Upper lobe of left lung (tissue), 4 donors: ENCODE data around the gene INPPL1.

Experiments
- EP300 ChIP-seq, 4 donors: sonication (generic); formaldehyde crosslinking; IDR thresholded peaks; one replicate each; pipeline ENCODE4 v1.5.1; 2017; ENCODE audit warnings: antibody characterized with exemption in 4 of 4, control low read depth in 2 of 4
- TF ChIP-seq, protein P1 (sequence below), 6 experiments: fragments of 450-650 bp in 4 of 6; fragments of 200-600 bp in 2 of 6; sonication (generic) in 2 of 6; IDR thresholded peaks; one replicate each; pipeline ENCODE4 v1.5.1; 2016 to 2019; ENCODE audit warnings: antibody characterized with exemption in 6 of 6

DNA sequence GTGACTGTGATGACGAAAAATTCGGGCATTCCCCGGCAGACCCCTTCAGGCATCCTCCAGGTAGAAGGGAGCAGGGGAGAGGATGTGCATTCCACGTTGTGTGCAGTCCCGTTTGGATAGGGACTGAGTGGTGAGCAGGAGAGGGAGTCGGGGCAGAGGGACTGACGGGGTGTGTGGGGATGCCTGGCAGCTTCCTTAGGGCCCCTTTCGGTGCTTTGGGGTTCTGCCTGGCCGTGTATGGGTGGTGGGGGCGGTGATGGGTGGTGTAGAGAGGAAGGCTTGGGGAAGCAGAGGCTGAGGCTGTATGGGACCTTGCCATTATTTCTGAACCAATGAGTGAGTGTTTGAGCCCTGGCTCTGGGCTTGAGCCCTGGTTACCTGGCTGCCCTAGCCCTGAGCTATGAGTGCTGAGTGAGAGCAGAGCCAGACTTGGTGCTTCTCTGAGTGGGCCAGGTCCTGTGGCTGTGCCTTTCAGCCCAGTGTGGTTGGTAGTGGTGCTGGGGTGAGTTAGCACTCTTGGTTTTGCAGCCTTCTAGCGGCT, 914 bp downstream of the INPPL1 start:
- TF ChIP-seq, protein P1, sequence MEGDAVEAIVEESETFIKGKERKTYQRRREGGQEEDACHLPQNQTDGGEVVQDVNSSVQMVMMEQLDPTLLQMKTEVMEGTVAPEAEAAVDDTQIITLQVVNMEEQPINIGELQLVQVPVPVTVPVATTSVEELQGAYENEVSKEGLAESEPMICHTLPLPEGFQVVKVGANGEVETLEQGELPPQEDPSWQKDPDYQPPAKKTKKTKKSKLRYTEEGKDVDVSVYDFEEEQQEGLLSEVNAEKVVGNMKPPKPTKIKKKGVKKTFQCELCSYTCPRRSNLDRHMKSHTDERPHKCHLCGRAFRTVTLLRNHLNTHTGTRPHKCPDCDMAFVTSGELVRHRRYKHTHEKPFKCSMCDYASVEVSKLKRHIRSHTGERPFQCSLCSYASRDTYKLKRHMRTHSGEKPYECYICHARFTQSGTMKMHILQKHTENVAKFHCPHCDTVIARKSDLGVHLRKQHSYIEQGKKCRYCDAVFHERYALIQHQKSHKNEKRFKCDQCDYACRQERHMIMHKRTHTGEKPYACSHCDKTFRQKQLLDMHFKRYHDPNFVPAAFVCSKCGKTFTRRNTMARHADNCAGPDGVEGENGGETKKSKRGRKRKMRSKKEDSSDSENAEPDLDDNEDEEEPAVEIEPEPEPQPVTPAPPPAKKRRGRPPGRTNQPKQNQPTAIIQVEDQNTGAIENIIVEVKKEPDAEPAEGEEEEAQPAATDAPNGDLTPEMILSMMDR (IDR thresholded peaks at IDR 0.05): no peak
- no peak for TF ChIP-seq EP300 (IDR thresholded peaks at IDR 0.05)
